ENCODE measurements around the gene LTF. TPM values are rescaled to one million over a fixed set of nuclear protein-coding genes. Genes with fewer than 3 reads are reported as not detected.

Gene LTF
- total and polyA plus RNA-seq, 4 donors: 0.36 to 14.7 (median 1.4) TPM

DNA sequence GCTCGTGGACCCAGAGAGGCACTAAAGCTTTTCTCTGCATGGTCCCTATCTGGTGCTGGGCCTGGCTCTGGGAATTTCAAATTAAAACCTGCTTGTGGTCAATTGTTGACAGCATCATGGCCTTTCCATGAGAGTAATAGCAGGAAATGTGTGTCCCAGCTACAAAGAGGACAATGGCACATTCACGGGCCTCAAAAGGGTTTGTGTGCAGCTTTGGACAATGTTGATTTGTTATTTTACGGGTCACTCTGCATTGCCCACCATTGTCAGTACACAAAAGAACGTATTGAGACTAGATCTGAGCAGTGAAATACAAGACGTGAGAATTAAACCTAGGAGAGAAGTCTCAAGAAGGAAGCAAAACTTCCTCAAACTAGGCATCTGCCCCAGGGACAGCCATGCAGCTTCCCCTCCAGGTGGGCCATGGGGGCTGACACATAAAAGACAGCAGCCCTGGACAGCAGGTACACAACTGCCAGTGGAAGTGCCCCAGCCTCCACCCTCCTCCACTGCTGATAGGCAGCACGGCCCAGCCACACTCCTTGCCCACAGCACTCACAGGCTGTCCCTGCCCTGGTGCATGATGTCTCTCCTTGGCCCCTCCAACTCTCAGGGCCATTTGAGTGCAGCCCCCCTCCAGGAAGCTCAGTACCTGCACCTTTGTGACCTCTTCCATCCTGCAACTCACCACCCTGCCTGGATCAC lies 15.9 kb upstream of the LTF start:
- WGBS: 86% methylated on average over 6 of the region's 6 CpGs
- Histone ChIP-seq H3K9me3 (ENCODE audit: control insufficient read depth in 4 of 4, low read length in 3 of 4) (no peaks in the 10 kb centered on the region), H3K27ac (ENCODE audit: low read depth in 1 of 2, low read length in 2 of 2) (no peak overlapping the region), H3K36me3 (ENCODE audit: control insufficient read depth in 4 of 4, insufficient read depth in 3 of 4, low read depth in 1 of 4, low read length in 3 of 4) (no peaks in the 10 kb centered on the region), H3K4me1 (ENCODE audit: control insufficient read depth in 4 of 4, insufficient read depth in 4 of 4, low read length in 3 of 4) (no peaks in the 10 kb centered on the region), H3K9ac (ENCODE audit: low read depth in 1 of 2, low read length in 2 of 2) (no peak overlapping the region), H3K27me3 (ENCODE audit: control insufficient read depth in 4 of 4, insufficient read depth in 4 of 4, low read length in 3 of 4) (no peaks in the 10 kb centered on the region), H3K4me3 (ENCODE audit: low read depth in 1 of 3, low read length in 3 of 3) (no peak overlapping the region)
- DNase-seq (ENCODE audit: low spot score): no peak
- TF ChIP-seq EGR1 (IDR thresholded peaks at IDR 0.05; ENCODE audit: low read depth in 2 of 2) (no peak), TAF1 (conservative IDR thresholded peaks at IDR 0.05) (no peak)
- TF ChIP-seq, protein P1, sequence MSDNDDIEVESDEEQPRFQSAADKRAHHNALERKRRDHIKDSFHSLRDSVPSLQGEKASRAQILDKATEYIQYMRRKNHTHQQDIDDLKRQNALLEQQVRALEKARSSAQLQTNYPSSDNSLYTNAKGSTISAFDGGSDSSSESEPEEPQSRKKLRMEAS (IDR thresholded peaks at IDR 0.05): no peak
- TF ChIP-seq, protein P2, sequence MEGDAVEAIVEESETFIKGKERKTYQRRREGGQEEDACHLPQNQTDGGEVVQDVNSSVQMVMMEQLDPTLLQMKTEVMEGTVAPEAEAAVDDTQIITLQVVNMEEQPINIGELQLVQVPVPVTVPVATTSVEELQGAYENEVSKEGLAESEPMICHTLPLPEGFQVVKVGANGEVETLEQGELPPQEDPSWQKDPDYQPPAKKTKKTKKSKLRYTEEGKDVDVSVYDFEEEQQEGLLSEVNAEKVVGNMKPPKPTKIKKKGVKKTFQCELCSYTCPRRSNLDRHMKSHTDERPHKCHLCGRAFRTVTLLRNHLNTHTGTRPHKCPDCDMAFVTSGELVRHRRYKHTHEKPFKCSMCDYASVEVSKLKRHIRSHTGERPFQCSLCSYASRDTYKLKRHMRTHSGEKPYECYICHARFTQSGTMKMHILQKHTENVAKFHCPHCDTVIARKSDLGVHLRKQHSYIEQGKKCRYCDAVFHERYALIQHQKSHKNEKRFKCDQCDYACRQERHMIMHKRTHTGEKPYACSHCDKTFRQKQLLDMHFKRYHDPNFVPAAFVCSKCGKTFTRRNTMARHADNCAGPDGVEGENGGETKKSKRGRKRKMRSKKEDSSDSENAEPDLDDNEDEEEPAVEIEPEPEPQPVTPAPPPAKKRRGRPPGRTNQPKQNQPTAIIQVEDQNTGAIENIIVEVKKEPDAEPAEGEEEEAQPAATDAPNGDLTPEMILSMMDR (IDR thresholded peaks at IDR 0.05; ENCODE audit: low read depth, low read length, missing input control): no peak
- TF ChIP-seq, protein P3, sequence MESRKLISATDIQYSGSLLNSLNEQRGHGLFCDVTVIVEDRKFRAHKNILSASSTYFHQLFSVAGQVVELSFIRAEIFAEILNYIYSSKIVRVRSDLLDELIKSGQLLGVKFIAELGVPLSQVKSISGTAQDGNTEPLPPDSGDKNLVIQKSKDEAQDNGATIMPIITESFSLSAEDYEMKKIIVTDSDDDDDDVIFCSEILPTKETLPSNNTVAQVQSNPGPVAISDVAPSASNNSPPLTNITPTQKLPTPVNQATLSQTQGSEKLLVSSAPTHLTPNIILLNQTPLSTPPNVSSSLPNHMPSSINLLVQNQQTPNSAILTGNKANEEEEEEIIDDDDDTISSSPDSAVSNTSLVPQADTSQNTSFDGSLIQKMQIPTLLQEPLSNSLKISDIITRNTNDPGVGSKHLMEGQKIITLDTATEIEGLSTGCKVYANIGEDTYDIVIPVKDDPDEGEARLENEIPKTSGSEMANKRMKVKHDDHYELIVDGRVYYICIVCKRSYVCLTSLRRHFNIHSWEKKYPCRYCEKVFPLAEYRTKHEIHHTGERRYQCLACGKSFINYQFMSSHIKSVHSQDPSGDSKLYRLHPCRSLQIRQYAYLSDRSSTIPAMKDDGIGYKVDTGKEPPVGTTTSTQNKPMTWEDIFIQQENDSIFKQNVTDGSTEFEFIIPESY (IDR thresholded peaks at IDR 0.05): no peak

DNA sequence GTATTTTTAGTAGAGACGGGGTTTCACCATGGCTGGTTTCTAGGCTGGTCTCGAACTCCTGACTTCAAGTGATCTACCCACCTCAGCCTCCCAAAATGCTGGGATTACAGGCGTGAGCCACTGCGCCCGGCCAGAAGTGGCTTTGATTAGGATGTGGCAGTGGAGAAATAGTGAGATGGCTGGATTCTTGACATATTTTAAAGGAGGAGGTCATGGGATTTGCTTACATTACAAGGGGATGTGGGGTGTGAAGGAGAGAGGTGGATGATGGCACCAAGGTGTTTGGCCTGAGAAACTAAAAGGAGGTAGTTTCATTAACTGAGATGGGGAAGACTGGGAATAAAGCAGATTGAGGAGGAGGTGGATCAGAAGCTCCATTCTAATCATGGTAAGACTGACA lies 15.0 kb upstream of the LTF start:
- no peak overlapping the region for H3K27ac ChIP-seq (ENCODE audit: low read depth in 1 of 2, low read length in 2 of 2)
- no peaks in the 10 kb centered on the region for H3K36me3 ChIP-seq (ENCODE audit: control insufficient read depth in 4 of 4, insufficient read depth in 3 of 4, low read depth in 1 of 4, low read length in 3 of 4)
- H3K9me3 ChIP-seq (ENCODE audit: control insufficient read depth in 4 of 4, low read length in 3 of 4): no peaks in the 10 kb centered on the region
- TF ChIP-seq, protein P4, sequence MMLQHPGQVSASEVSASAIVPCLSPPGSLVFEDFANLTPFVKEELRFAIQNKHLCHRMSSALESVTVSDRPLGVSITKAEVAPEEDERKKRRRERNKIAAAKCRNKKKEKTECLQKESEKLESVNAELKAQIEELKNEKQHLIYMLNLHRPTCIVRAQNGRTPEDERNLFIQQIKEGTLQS (IDR thresholded peaks at IDR 0.05): no peak
- no peak for TF ChIP-seq EGR1 (IDR thresholded peaks at IDR 0.05; ENCODE audit: low read depth in 2 of 2)
- TF ChIP-seq, protein P2 (IDR thresholded peaks at IDR 0.05; ENCODE audit: low read depth, low read length, missing input control): no peak
- TF ChIP-seq JUND (IDR thresholded peaks at IDR 0.05): no peak
- TF ChIP-seq YY1 (IDR thresholded peaks at IDR 0.05): no peak
- no peak for TF ChIP-seq HNF4G (IDR thresholded peaks at IDR 0.05)
- no peak for TF ChIP-seq GABPA (IDR thresholded peaks at IDR 0.05 in 1 of 2, conservative IDR thresholded peaks at IDR 0.05 in 1 of 2)
- no peak for TF ChIP-seq NR2F2 (IDR thresholded peaks at IDR 0.05)
- TF ChIP-seq, protein P5, sequence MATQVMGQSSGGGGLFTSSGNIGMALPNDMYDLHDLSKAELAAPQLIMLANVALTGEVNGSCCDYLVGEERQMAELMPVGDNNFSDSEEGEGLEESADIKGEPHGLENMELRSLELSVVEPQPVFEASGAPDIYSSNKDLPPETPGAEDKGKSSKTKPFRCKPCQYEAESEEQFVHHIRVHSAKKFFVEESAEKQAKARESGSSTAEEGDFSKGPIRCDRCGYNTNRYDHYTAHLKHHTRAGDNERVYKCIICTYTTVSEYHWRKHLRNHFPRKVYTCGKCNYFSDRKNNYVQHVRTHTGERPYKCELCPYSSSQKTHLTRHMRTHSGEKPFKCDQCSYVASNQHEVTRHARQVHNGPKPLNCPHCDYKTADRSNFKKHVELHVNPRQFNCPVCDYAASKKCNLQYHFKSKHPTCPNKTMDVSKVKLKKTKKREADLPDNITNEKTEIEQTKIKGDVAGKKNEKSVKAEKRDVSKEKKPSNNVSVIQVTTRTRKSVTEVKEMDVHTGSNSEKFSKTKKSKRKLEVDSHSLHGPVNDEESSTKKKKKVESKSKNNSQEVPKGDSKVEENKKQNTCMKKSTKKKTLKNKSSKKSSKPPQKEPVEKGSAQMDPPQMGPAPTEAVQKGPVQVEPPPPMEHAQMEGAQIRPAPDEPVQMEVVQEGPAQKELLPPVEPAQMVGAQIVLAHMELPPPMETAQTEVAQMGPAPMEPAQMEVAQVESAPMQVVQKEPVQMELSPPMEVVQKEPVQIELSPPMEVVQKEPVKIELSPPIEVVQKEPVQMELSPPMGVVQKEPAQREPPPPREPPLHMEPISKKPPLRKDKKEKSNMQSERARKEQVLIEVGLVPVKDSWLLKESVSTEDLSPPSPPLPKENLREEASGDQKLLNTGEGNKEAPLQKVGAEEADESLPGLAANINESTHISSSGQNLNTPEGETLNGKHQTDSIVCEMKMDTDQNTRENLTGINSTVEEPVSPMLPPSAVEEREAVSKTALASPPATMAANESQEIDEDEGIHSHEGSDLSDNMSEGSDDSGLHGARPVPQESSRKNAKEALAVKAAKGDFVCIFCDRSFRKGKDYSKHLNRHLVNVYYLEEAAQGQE (IDR thresholded peaks at IDR 0.05): no peak
- no peak for TF ChIP-seq FOXA1 (IDR thresholded peaks at IDR 0.05)
- TF ChIP-seq, protein P3 (IDR thresholded peaks at IDR 0.05): no peak
- TF ChIP-seq TAF1 (conservative IDR thresholded peaks at IDR 0.05): no peak
- TF ChIP-seq HNF4A (conservative IDR thresholded peaks at IDR 0.05): no peak
- TF ChIP-seq FOXA2 (IDR thresholded peaks at IDR 0.05): no peak
- no peak for TF ChIP-seq RAD21 (IDR thresholded peaks at IDR 0.05)
- DNase-seq (ENCODE audit: low spot score): no peak
- no peak overlapping the region for H3K4me3 ChIP-seq (ENCODE audit: low read depth in 1 of 3, low read length in 3 of 3)
- 86% methylated on average over 5 of the region's 5 CpGs for WGBS
- H3K9ac ChIP-seq (ENCODE audit: low read depth in 1 of 2, low read length in 2 of 2): no peak overlapping the region
- no peaks in the 10 kb centered on the region for H3K4me1 ChIP-seq (ENCODE audit: control insufficient read depth in 4 of 4, insufficient read depth in 4 of 4, low read length in 3 of 4)
- no peaks in the 10 kb centered on the region for H3K27me3 ChIP-seq (ENCODE audit: control insufficient read depth in 4 of 4, insufficient read depth in 4 of 4, low read length in 3 of 4)
